HCT116 (cell line): Measurements from ENCODE around the gene SLC26A5. TPM values are rescaled to one million over a fixed set of nuclear protein-coding genes. Genes with fewer than 3 reads are reported as not detected.

Experiments
- ATAC-seq: fragments of 200-7000 bp; cut with Tn5 transposase; 2 replicates; pipeline ENCODE4 v1.9.1; 2020; ENCODE audit warnings: mild to moderate bottlenecking, moderate library complexity
- BruUV-seq: library from RNA; stranded (reverse); fragments of 400-500 nt; replicated peaks from 2 replicates; lab custom pipeline; 2021; lab: Mats Ljungman, UMichigan
- CTCF ChIA-PET: fragments of 300-600 bp; sonication (Branson Sonifier 250); formaldehyde crosslinking; loops from one replicate; lab custom pipeline; 2021; ENCODE audit warnings: antibody characterized with exemption; lab: Charles Lee
- POLR2A ChIA-PET: fragments of 300-600, 350-600 bp; sonication (Branson Sonifier 250); formaldehyde crosslinking; loops from one replicate; lab custom pipeline; 2021; ENCODE audit warnings: antibody characterized with exemption; lab: Charles Lee
- RAD21 ChIA-PET, 2 experiments: fragments of 300-600 bp; sonication (Branson Sonifier 250); formaldehyde crosslinking; loops; one replicate each; lab custom pipeline; 2023; ENCODE audit warnings: low total read pairs in 2 of 2; ENCODE audit not compliant: uncharacterized antibody in 2 of 2, unreplicated experiment in 2 of 2, low non-redundant PET in 1 of 2; lab: Charles Lee
- DNase-seq: peaks from one replicate; pipeline ENCODE4 v3.0.0-alpha.2; 2010; ENCODE audit warnings: low read depth, low spot score
- H2AFZ ChIP-seq: fragments of 200-600 bp; shearing (Covaris generic), sonication (generic); 2 replicates; pipeline ENCODE4 v1.6.1; 2017; ENCODE audit warnings: low read depth, mixed run types, mixed read lengths, antibody characterized with exemption, low read length; ENCODE audit not compliant: poor library complexity, severe bottlenecking
- H3K27ac ChIP-seq: 2 replicates; pipeline ENCODE4 v1.5.1; 2012; ENCODE audit warnings: low read depth, low read length
- H3K27me3 ChIP-seq: fragments of 200-600 bp; sonication (generic); 2 replicates; pipeline ENCODE4 v1.6.1; 2016; ENCODE audit warnings: mixed run types, low read length, mixed read lengths; ENCODE audit not compliant: insufficient read depth
- H3K36me3 ChIP-seq, 2 experiments: fragments of 200-500 bp in 1 of 2; fragments of 200-600 bp in 1 of 2; sonication (Bioruptor generic) in 1 of 2; sonication (generic) in 1 of 2; 2 replicates each; pipeline versions ENCODE4 v1.5.1 to v1.6.1; 2014 to 2016; ENCODE audit warnings: low read length in 2 of 2, inconsistent platforms in 1 of 2, mixed read lengths in 1 of 2, mixed run types in 1 of 2; ENCODE audit not compliant: insufficient read depth in 2 of 2, control insufficient read depth in 1 of 2
- H3K4me1 ChIP-seq, 2 experiments: fragments of 200-600 bp in 1 of 2; sonication (generic) in 1 of 2; 2 replicates each; pipeline versions ENCODE4 v1.5.1 to v1.6.1; 2012 to 2017; ENCODE audit warnings: low read length in 2 of 2, inconsistent platforms in 1 of 2, mild to moderate bottlenecking in 1 of 2, mixed read lengths in 1 of 2, mixed run types in 1 of 2, moderate library complexity in 1 of 2; ENCODE audit not compliant: insufficient read depth in 2 of 2, control insufficient read depth in 1 of 2
- H3K4me2 ChIP-seq: fragments of 200-600 bp; sonication (generic); 2 replicates; pipeline ENCODE4 v1.6.1; 2017; ENCODE audit warnings: mixed run types, low read length, mixed read lengths
- H3K4me3 ChIP-seq, 2 experiments: fragments of 200-600 bp in 1 of 2; sonication (generic) in 1 of 2; replicated peaks in 1 of 2; 2 replicates each; pipeline ENCODE4 v1.5.1; 2011 to 2016; ENCODE audit warnings: low read length in 2 of 2, control low read depth in 1 of 2, low read depth in 1 of 2, mild to moderate bottlenecking in 1 of 2, mixed read lengths in 1 of 2, mixed run types in 1 of 2
- H3K79me2 ChIP-seq: fragments of 200-600 bp; sonication (generic); 2 replicates; pipeline ENCODE4 v1.6.1; 2017; ENCODE audit warnings: mild to moderate bottlenecking, mixed run types, low read length, moderate library complexity, mixed read lengths; ENCODE audit not compliant: insufficient read depth
- H3K9ac ChIP-seq: fragments of 200-600 bp; sonication (generic); 2 replicates; pipeline ENCODE4 v1.6.1; 2016; ENCODE audit warnings: low read length, mixed read lengths
- H3K9me2 ChIP-seq: fragments of 200-600 bp; sonication (generic), shearing (Covaris generic); 2 replicates; pipeline ENCODE4 v1.6.1; 2017; ENCODE audit warnings: mixed run types, mild to moderate bottlenecking, moderate library complexity; ENCODE audit not compliant: insufficient read depth
- H3K9me3 ChIP-seq, 2 experiments: fragments of 200-500 bp in 1 of 2; fragments of 200-600 bp in 1 of 2; sonication (Bioruptor generic) in 1 of 2; sonication (generic) in 1 of 2; 2 replicates each; pipeline ENCODE4 v1.6.1; 2014 to 2017; ENCODE audit warnings: low read length in 2 of 2, mixed read lengths in 2 of 2, inconsistent platforms in 1 of 2, low read depth in 1 of 2, mild to moderate bottlenecking in 1 of 2, mixed run types in 1 of 2, moderate library complexity in 1 of 2; ENCODE audit not compliant: control insufficient read depth in 1 of 2, insufficient read depth in 1 of 2
- H4K20me1 ChIP-seq: fragments of 200-600 bp; sonication (generic), shearing (Covaris generic); 2 replicates; pipeline ENCODE4 v1.6.1; 2017; ENCODE audit warnings: mixed run types, mild to moderate bottlenecking, moderate library complexity; ENCODE audit not compliant: insufficient read depth
- CBX3 ChIP-seq: IDR thresholded peaks from 2 replicates; pipeline ENCODE4 v1.6.1; 2012; ENCODE audit warnings: low read depth
- CEBPB ChIP-seq: IDR thresholded peaks from 2 replicates; pipeline ENCODE4 v1.6.1; 2012; ENCODE audit warnings: low read depth
- CTCF ChIP-seq, 3 experiments: fragments of 200-600 bp in 1 of 3; sonication (generic) in 1 of 3; IDR thresholded peaks in 2 of 3; conservative IDR thresholded peaks in 1 of 3; 2 replicates each; pipeline ENCODE4 v1.5.1; 2012 to 2017; ENCODE audit warnings: low read depth in 2 of 3, low read length in 2 of 3, antibody characterized with exemption in 1 of 3, borderline replicate concordance in 1 of 3, control low read depth in 1 of 3, mild to moderate bottlenecking in 1 of 3, mixed read lengths in 1 of 3, mixed run types in 1 of 3, moderate library complexity in 1 of 3; ENCODE audit not compliant: insufficient read depth in 1 of 3
- ELF1 ChIP-seq: IDR thresholded peaks from 2 replicates; pipeline ENCODE4 v1.6.1; 2012; ENCODE audit warnings: low read depth, borderline replicate concordance
- EZH2 ChIP-seq: fragments of 200-600 bp; sonication (generic); IDR thresholded peaks from 2 replicates; pipeline ENCODE4 v1.6.1; 2017; ENCODE audit warnings: antibody characterized with exemption, mixed run types
- EZH2phosphoT487 ChIP-seq: fragments of 200-600 bp; IDR thresholded peaks from 2 replicates; pipeline ENCODE4 v1.6.1; 2018; ENCODE audit warnings: antibody characterized with exemption, borderline replicate concordance
- FOSL1 ChIP-seq: IDR thresholded peaks from 2 replicates; pipeline ENCODE4 v1.6.1; 2012; ENCODE audit warnings: low read depth
- JUND ChIP-seq: IDR thresholded peaks from 2 replicates; pipeline ENCODE4 v1.6.1; 2012
- MAX ChIP-seq: IDR thresholded peaks from 2 replicates; pipeline ENCODE4 v1.6.1; 2012
- POLR2A ChIP-seq: IDR thresholded peaks from 2 replicates; pipeline ENCODE4 v1.7.0; 2011; ENCODE audit warnings: borderline replicate concordance; ENCODE audit not compliant: insufficient read depth, insufficient read length; ENCODE audit errors: extremely low read depth
- POLR2AphosphoS5 ChIP-seq: IDR thresholded peaks from 2 replicates; pipeline ENCODE4 v1.6.1; 2011; ENCODE audit warnings: mild to moderate bottlenecking, low read depth, low read length, moderate library complexity
- RAD21 ChIP-seq: IDR thresholded peaks from 2 replicates; pipeline ENCODE4 v1.6.1; 2012; ENCODE audit warnings: low read depth, mild to moderate bottlenecking
- REST ChIP-seq: IDR thresholded peaks from 2 replicates; pipeline ENCODE4 v1.6.1; 2012; ENCODE audit warnings: low read depth
- SIN3A ChIP-seq: IDR thresholded peaks from 2 replicates; pipeline ENCODE4 v1.6.1; 2012; ENCODE audit warnings: low read depth
- SRF ChIP-seq: IDR thresholded peaks from 2 replicates; pipeline ENCODE4 v1.6.1; 2012; ENCODE audit warnings: low read depth
- TCF7L2 ChIP-seq: IDR thresholded peaks from 2 replicates; pipeline ENCODE4 v1.7.0; 2011; ENCODE audit warnings: borderline replicate concordance, inconsistent platforms; ENCODE audit not compliant: insufficient read depth, insufficient read length; ENCODE audit errors: extremely low read depth
- YY1 ChIP-seq: IDR thresholded peaks from 2 replicates; pipeline ENCODE4 v1.6.1; 2011; ENCODE audit warnings: low read length, low read depth, moderate library complexity, mild to moderate bottlenecking; ENCODE audit not compliant: insufficient replicate concordance; ENCODE audit errors: extremely low read depth
- ZBTB33 ChIP-seq: IDR thresholded peaks from 2 replicates; pipeline ENCODE4 v1.6.1; 2011; ENCODE audit warnings: mild to moderate bottlenecking, low read length, moderate library complexity; ENCODE audit not compliant: insufficient replicate concordance; ENCODE audit errors: extremely low read depth
- ZFX ChIP-seq: fragments of 450-650 bp; IDR thresholded peaks from 2 replicates; pipeline ENCODE4 v1.6.1; 2017
- ZNF274 ChIP-seq: fragments of 200-500 bp; sonication (Bioruptor generic); IDR thresholded peaks from 2 replicates; pipeline ENCODE4 v1.6.1; 2014; ENCODE audit warnings: mild to moderate bottlenecking, low read depth, low read length, inconsistent platforms
- intact Hi-C: fragments of 100-400 bp; cut with micrococcal nuclease; formaldehyde crosslinking; loops from 2 replicates; pipeline ENCODE4 v1.10.0; 2022
- total RNA-seq: library from RNA; stranded (reverse); gene quantifications from one replicate; pipeline ENCODE4 v1.2.1, GENCODE V29; 2021; ENCODE audit not compliant: unreplicated experiment

SLC26A5 gene
- total RNA-seq, 1 experiment from 2014 or later, result 0.15 TPM

- no TSS peak for BruUV-seq
- no peak overlapping the region for H2AFZ ChIP-seq
- no peak overlapping the region for H3K27ac ChIP-seq
- H3K79me2 ChIP-seq, result peaks cover 77% of the 10 kb centered on the region
- peaks cover 7 to 10% of the 10 kb centered on the region in 2 experiments; a peak in 2 of 4 replicates for H3K36me3 ChIP-seq
- ChIA-PET CTCF (no interaction called here), POLR2A (no interaction called here), RAD21 (no interaction called here)
- H3K27me3 ChIP-seq, result no peaks in the 10 kb centered on the region
- DNase-seq, result no peak
- intact Hi-C loops, result no loop called here
- TF ChIP-seq POLR2AphosphoS5 (no peak), REST (no peak), EZH2phosphoT487 (no peak), TCF7L2 (no peak), MAX (no peak), ZBTB33 (no peak), POLR2A (no peak), EZH2 (no peak), RAD21 (no peak), ELF1 (no peak), CBX3 (no peak), ZFX (no peak), SIN3A (no peak), CTCF (IDR thresholded peaks at IDR 0.05 in 2 of 3, conservative IDR thresholded peaks at IDR 0.05 in 1 of 3; ENCODE audit: borderline replicate concordance in 1 of 3, insufficient read depth in 1 of 3, low read depth in 2 of 3, low read length in 2 of 3) (no peak), SRF (no peak), ZNF274 (no peak), FOSL1 (no peak), CEBPB (no peak), JUND (no peak), YY1 (no peak)
- no peaks in the 10 kb centered on the region for H3K9me3 ChIP-seq
- H3K9ac ChIP-seq, result no peak overlapping the region
- peak overlapping the region; percentile 86 to 95; a peak in 3 of 4 replicates for H3K4me3 ChIP-seq
- H4K20me1 ChIP-seq, result peaks cover 4% of the 10 kb centered on the region; the same call in 1 of the 2 replicates
- no peaks in the 10 kb centered on the region for H3K9me2 ChIP-seq
- ATAC-seq, result no peak
- peak overlapping the region; percentile 75 for H3K4me2 ChIP-seq
- H3K4me1 ChIP-seq, result peaks cover 16 to 18% of the 10 kb centered on the region in 2 experiments
Measured at GRCh38 chr7:103348959-103349358, 97.0 kb downstream of the SLC26A5 start.
